Natural killer cell (primary cell): ENCODE data around the gene FIG4. TPM values are rescaled to one million over a fixed set of nuclear protein-coding genes. Genes with fewer than 3 reads are reported as not detected.

ENCODE experiments used
- ATAC-seq, 3 donors: fragments of 150-1000 bp in 2 of 3; fragments of 200-7000 bp in 1 of 3; cut with Tn5 transposase; 1 replicate in 1 of 3; 2 replicates in 2 of 3; pipeline ENCODE4 v1.10.0; 2021; ENCODE audit warnings: mild to moderate bottlenecking in 2 of 3, moderate library complexity in 2 of 3
- DNase-seq, 2 donors: peaks; one replicate each; pipeline versions ENCODE4 v3.0.0 to v3.0.0-alpha.2; 2013 to 2021; ENCODE audit warnings: mixed read lengths in 1 of 2
- H3K27ac ChIP-seq: one replicate; pipeline ENCODE4 v1.5.1; 2013; ENCODE audit warnings: mild to moderate bottlenecking, low read length
- H3K27me3 ChIP-seq: one replicate; pipeline ENCODE4 v1.6.1; 2013; ENCODE audit warnings: low read length; ENCODE audit not compliant: control insufficient read depth, insufficient read depth
- H3K36me3 ChIP-seq: one replicate; pipeline ENCODE4 v1.6.1; 2013; ENCODE audit warnings: low read length; ENCODE audit not compliant: control insufficient read depth, insufficient read depth
- H3K4me1 ChIP-seq: one replicate; pipeline ENCODE4 v1.6.1; 2013; ENCODE audit warnings: low read length; ENCODE audit not compliant: control insufficient read depth, insufficient read depth
- H3K4me3 ChIP-seq: one replicate; pipeline ENCODE4 v1.5.1; 2013; ENCODE audit warnings: low read length
- H3K9me3 ChIP-seq: one replicate; pipeline ENCODE4 v1.6.1; 2013; ENCODE audit warnings: low read length; ENCODE audit not compliant: control insufficient read depth, insufficient read depth
- H3K27ac Mint-ChIP-seq, 2 donors: one replicate each; pipeline ENCODE4 v1.8.0; 2022; ENCODE audit warnings: mild to moderate bottlenecking in 2 of 2, mixed read lengths in 2 of 2, moderate library complexity in 1 of 2
- H3K27me3 Mint-ChIP-seq, 2 donors: one replicate each; pipeline ENCODE4 v1.8.0; 2022; ENCODE audit warnings: low read depth in 2 of 2, mixed read lengths in 2 of 2
- H3K36me3 Mint-ChIP-seq: one replicate; pipeline ENCODE4 v1.8.0; 2022; ENCODE audit warnings: mixed read lengths
- H3K4me1 Mint-ChIP-seq, 2 donors: one replicate each; pipeline ENCODE4 v1.8.0; 2022; ENCODE audit warnings: mixed read lengths in 2 of 2
- H3K4me3 Mint-ChIP-seq: one replicate; pipeline ENCODE4 v1.8.0; 2022; ENCODE audit warnings: mild to moderate bottlenecking, moderate library complexity, mixed read lengths
- H3K9me3 Mint-ChIP-seq, 2 donors: one replicate each; pipeline ENCODE4 v1.8.0; 2022; ENCODE audit warnings: mixed read lengths in 2 of 2
- CTCF ChIP-seq: fragments of 200-600 bp; IDR thresholded peaks from one replicate; pipeline ENCODE4 v1.8.0; 2022; ENCODE audit warnings: antibody characterized with exemption
- WGBS: methylation state at CpG from one replicate; pipeline ENCODE4 v1.1.7; 2013; ENCODE audit warnings: missing lambda C conversion rate; ENCODE audit not compliant: insufficient coverage; 5-methylcytosine and 5-hydroxymethylcytosine counted together
- intact Hi-C: fragments of 100-400 bp; cut with micrococcal nuclease; formaldehyde crosslinking; loops from one replicate; pipeline ENCODE4 v1.14.2; 2022
- total RNA-seq, 4 donors: library from RNA; stranded (reverse); fragments of 120-200 nt in 1 of 4; gene quantifications; one replicate each; pipeline versions ENCODE4 v1.2.3 to v1.2.4, GENCODE V29; 2013 to 2022

The FIG4 gene
- total RNA-seq, 3 donors from 2014 or later (not counting 1 experiment from before 2014, with no cell fraction given): 15.7 to 38.5 (median 20.7) TPM

- no peak overlapping the region for H3K27ac ChIP-seq
- TF ChIP-seq CTCF: no peak
- peaks cover 0 to 6% of the 10 kb centered on the region in 2 donors for H3K9me3 Mint-ChIP-seq
- no peaks in the 10 kb centered on the region for H3K4me1 ChIP-seq
- ATAC-seq: no peak
- no peaks in the 10 kb centered on the region for H3K9me3 ChIP-seq
- DNase-seq: no peak
- no peak overlapping the region for H3K4me3 ChIP-seq
- H3K27ac Mint-ChIP-seq: no peak overlapping the region
- no peaks in the 10 kb centered on the region for H3K27me3 ChIP-seq
- no peaks in the 10 kb centered on the region for H3K4me1 Mint-ChIP-seq
- 30% methylated on average over 3 of the region's 3 CpGs for WGBS
- H3K4me3 Mint-ChIP-seq: no peak overlapping the region
- H3K27me3 Mint-ChIP-seq: no peaks in the 10 kb centered on the region
- intact Hi-C loops: no loop called here
- no peaks in the 10 kb centered on the region for H3K36me3 ChIP-seq
- peaks cover 20% of the 10 kb centered on the region for H3K36me3 Mint-ChIP-seq
Measured at GRCh38 chr6:109834131-109834530, 143.0 kb downstream of the FIG4 start.

- H3K4me1 Mint-ChIP-seq: no peaks in the 10 kb centered on the region
- H3K4me3 Mint-ChIP-seq: no peak overlapping the region
- H3K27ac ChIP-seq: no peak overlapping the region
- ATAC-seq (no peak), DNase-seq (no peak)
- H3K36me3 ChIP-seq: no peaks in the 10 kb centered on the region
- no peak for TF ChIP-seq CTCF
- H3K4me3 ChIP-seq: no peak overlapping the region
- peaks cover 13% of the 10 kb centered on the region for H3K36me3 Mint-ChIP-seq
- WGBS: 84% methylated on average over 7 of the region's 7 CpGs
- H3K4me1 ChIP-seq: no peaks in the 10 kb centered on the region
- no peaks in the 10 kb centered on the region for H3K9me3 ChIP-seq
- H3K27me3 ChIP-seq: no peaks in the 10 kb centered on the region
- H3K27ac Mint-ChIP-seq: no peak overlapping the region
- peaks cover 0 to 3% of the 10 kb centered on the region in 2 donors for H3K9me3 Mint-ChIP-seq
- H3K27me3 Mint-ChIP-seq: no peaks in the 10 kb centered on the region
- intact Hi-C loops: no loop called here
Measured at GRCh38 chr6:109834595-109835437, 143.7 kb downstream of the FIG4 start.

GRCh38 chr6:109840034-109840433, 148.9 kb downstream of the FIG4 start:
- Mint-ChIP-seq H3K27me3 (no peaks in the 10 kb centered on the region), H3K27ac (no peak overlapping the region), H3K4me3 (no peak overlapping the region), H3K36me3 (no peaks in the 10 kb centered on the region), H3K9me3 (no peaks in the 10 kb centered on the region), H3K4me1 (no peaks in the 10 kb centered on the region)
- DNase-seq: no peak
- H3K36me3 ChIP-seq: no peaks in the 10 kb centered on the region
- H3K4me3 ChIP-seq: no peak overlapping the region
- no peaks in the 10 kb centered on the region for H3K4me1 ChIP-seq
- TF ChIP-seq CTCF: no peak
- no peaks in the 10 kb centered on the region for H3K9me3 ChIP-seq
- ATAC-seq: no peak
- H3K27ac ChIP-seq: no peak overlapping the region
- intact Hi-C loops: no loop called here
- H3K27me3 ChIP-seq: no peaks in the 10 kb centered on the region

GRCh38 chr6:109840796-109841195, 149.7 kb downstream of the FIG4 start:
- no peak overlapping the region for H3K27ac ChIP-seq
- no peak for TF ChIP-seq CTCF
- WGBS: 98% methylated on average over 5 of the region's 5 CpGs
- ATAC-seq (no peak), DNase-seq (no peak)
- H3K27ac Mint-ChIP-seq: no peak overlapping the region
- H3K4me3 ChIP-seq: no peak overlapping the region
- no peaks in the 10 kb centered on the region for H3K36me3 Mint-ChIP-seq
- H3K27me3 Mint-ChIP-seq: no peaks in the 10 kb centered on the region
- H3K4me3 Mint-ChIP-seq: no peak overlapping the region
- H3K4me1 ChIP-seq: no peaks in the 10 kb centered on the region
- intact Hi-C loops: no loop called here
- H3K4me1 Mint-ChIP-seq: no peaks in the 10 kb centered on the region
- no peaks in the 10 kb centered on the region for H3K36me3 ChIP-seq
- H3K9me3 ChIP-seq: no peaks in the 10 kb centered on the region
- H3K27me3 ChIP-seq: no peaks in the 10 kb centered on the region
- H3K9me3 Mint-ChIP-seq: no peaks in the 10 kb centered on the region
